Measurements from ENCODE around the gene HEXD. TPM values are rescaled to one million over a fixed set of nuclear protein-coding genes. Genes with fewer than 3 reads are reported as not detected.
"Not testable (repeated sequence)": the region's sequence is repeated elsewhere in the genome, so short reads cannot be mapped to it uniquely, and the experiment has no call there.

The HEXD gene
- total RNA-seq, 1 experiment from 2014 or later, result 16.2 TPM

GRCh38 chr17:82377924-82378740 is 40.0 kb upstream of the HEXD start:
- H3K9me3 Mint-ChIP-seq (ENCODE audit: unreplicated experiment), result no peaks in the 10 kb centered on the region
- peaks cover 11% of the 10 kb centered on the region for H3K4me1 Mint-ChIP-seq (ENCODE audit: insufficient read depth, unreplicated experiment)
- H3K27ac Mint-ChIP-seq (ENCODE audit: low read depth, unreplicated experiment), result no peak overlapping the region
- H3K36me3 Mint-ChIP-seq (ENCODE audit: insufficient read depth, unreplicated experiment), result no peaks in the 10 kb centered on the region
- peaks cover 35% of the 10 kb centered on the region for H3K27me3 Mint-ChIP-seq (ENCODE audit: insufficient read depth, unreplicated experiment)
- no peak overlapping the region for H3K4me3 Mint-ChIP-seq (ENCODE audit: unreplicated experiment)
- intact Hi-C loops (cut with micrococcal nuclease), result no loop called here
- DNase-seq (ENCODE audit: unreplicated experiment), result no peak
- no peak for TF ChIP-seq CTCF (IDR thresholded peaks at IDR 0.05; ENCODE audit: unreplicated experiment)
- ChIA-PET POLR2A (interaction anchor here (0.7 kb wide), 1 partner anchor 151 kb away, joined by 4 read pairs; no protein-coding TSS in a partner anchor), CTCF (no interaction called here)
- BruUV-seq (replicated peaks), result no TSS peak

GRCh38 chr17:82378741-82379021 is 39.5 kb upstream of the HEXD start:
- Mint-ChIP-seq H3K4me3 (ENCODE audit: unreplicated experiment) (no peak overlapping the region), H3K9me3 (ENCODE audit: unreplicated experiment) (no peaks in the 10 kb centered on the region), H3K36me3 (ENCODE audit: insufficient read depth, unreplicated experiment) (no peaks in the 10 kb centered on the region), H3K4me1 (ENCODE audit: insufficient read depth, unreplicated experiment) (peaks cover 11% of the 10 kb centered on the region), H3K27me3 (ENCODE audit: insufficient read depth, unreplicated experiment) (peaks cover 35% of the 10 kb centered on the region), H3K27ac (ENCODE audit: low read depth, unreplicated experiment) (no peak overlapping the region)
- no TSS peak for BruUV-seq (replicated peaks)
- no peak for DNase-seq (ENCODE audit: unreplicated experiment)
- POLR2A ChIA-PET, result no interaction called here
- TF ChIP-seq CTCF (IDR thresholded peaks at IDR 0.05; ENCODE audit: unreplicated experiment), result no peak
- intact Hi-C loops (cut with micrococcal nuclease), result no loop called here
- CTCF ChIA-PET, result no interaction called here

GRCh38 chr17:82380860-82381702 is 37.1 kb upstream of the HEXD start:
- POLR2A ChIA-PET, result interaction anchor here (1.5 kb wide), 1 partner anchor 23 kb away, joined by 3 read pairs; no protein-coding TSS in a partner anchor
- no peak for TF ChIP-seq CTCF (IDR thresholded peaks at IDR 0.05; ENCODE audit: unreplicated experiment)
- DNase-seq (ENCODE audit: unreplicated experiment), result no peak
- Mint-ChIP-seq H3K27me3 (ENCODE audit: insufficient read depth, unreplicated experiment) (peaks cover 35% of the 10 kb centered on the region), H3K4me3 (ENCODE audit: unreplicated experiment) (peak overlapping the region; percentile 6), H3K9me3 (ENCODE audit: unreplicated experiment) (no peaks in the 10 kb centered on the region), H3K27ac (ENCODE audit: low read depth, unreplicated experiment) (no peak overlapping the region), H3K4me1 (ENCODE audit: insufficient read depth, unreplicated experiment) (peaks cover 11% of the 10 kb centered on the region), H3K36me3 (ENCODE audit: insufficient read depth, unreplicated experiment) (no peaks in the 10 kb centered on the region)
- no TSS peak for BruUV-seq (replicated peaks)
- intact Hi-C loops (cut with micrococcal nuclease), result loop anchor here (10.0 kb wide), 1 partner anchor 174 kb away; no protein-coding TSS in a partner anchor
- CTCF ChIA-PET, result interaction anchor here (0.7 kb wide), 1 partner anchor 172 kb away, joined by 3 read pairs; no protein-coding TSS in a partner anchor

- not testable (repeated sequence) for H3K27ac Mint-ChIP-seq (ENCODE audit: low read depth, unreplicated experiment); H3K4me3 Mint-ChIP-seq (ENCODE audit: unreplicated experiment); H3K36me3 Mint-ChIP-seq (ENCODE audit: insufficient read depth, unreplicated experiment); BruUV-seq (replicated peaks); DNase-seq (ENCODE audit: unreplicated experiment); H3K9me3 Mint-ChIP-seq (ENCODE audit: unreplicated experiment)
- POLR2A ChIA-PET, result interaction anchor here (1.5 kb wide), 1 partner anchor 23 kb away, joined by 3 read pairs; no protein-coding TSS in a partner anchor
- Mint-ChIP-seq H3K4me1 (ENCODE audit: insufficient read depth, unreplicated experiment) (peaks cover 11% of the 10 kb centered on the region), H3K27me3 (ENCODE audit: insufficient read depth, unreplicated experiment) (peaks cover 35% of the 10 kb centered on the region)
- intact Hi-C loops (cut with micrococcal nuclease), result loop anchor here (10.0 kb wide), 1 partner anchor 173 kb away; no protein-coding TSS in a partner anchor
- CTCF ChIA-PET, result interaction anchor here (0.6 to 0.7 kb wide), 2 partner anchors 172 to 394 kb away, joined by 3 to 4 read pairs; no protein-coding TSS in a partner anchor
These were observed 36.5 kb upstream of the HEXD start for GRCh38 chr17:82381703-82382009.

- POLR2A ChIA-PET; H3K4me3 Mint-ChIP-seq (ENCODE audit: unreplicated experiment); H3K9me3 Mint-ChIP-seq (ENCODE audit: unreplicated experiment); H3K27ac Mint-ChIP-seq (ENCODE audit: low read depth, unreplicated experiment); H3K36me3 Mint-ChIP-seq (ENCODE audit: insufficient read depth, unreplicated experiment); DNase-seq (ENCODE audit: unreplicated experiment); BruUV-seq (replicated peaks): not testable (repeated sequence)
- CTCF ChIA-PET, result interaction anchor here (0.6 kb wide), 1 partner anchor 393 kb away, joined by 4 read pairs; no protein-coding TSS in a partner anchor
- peaks cover 12% of the 10 kb centered on the region for H3K4me1 Mint-ChIP-seq (ENCODE audit: insufficient read depth, unreplicated experiment)
- H3K27me3 Mint-ChIP-seq (ENCODE audit: insufficient read depth, unreplicated experiment), result peaks cover 37% of the 10 kb centered on the region
- intact Hi-C loops (cut with micrococcal nuclease), result loop anchor here (10.0 kb wide), 1 partner anchor 172 kb away; no protein-coding TSS in a partner anchor
These were observed 35.8 kb upstream of the HEXD start for GRCh38 chr17:82382220-82382932.
